SK-N-SH (cell line): Measurements from ENCODE around the gene CDK15. TPM values are rescaled to one million over a fixed set of nuclear protein-coding genes. Genes with fewer than 3 reads are reported as not detected.

Experiments
- CTCF ChIA-PET: fragments of 300-600, 350-600 bp; formaldehyde crosslinking; extraction: SDS; loops from one replicate; lab custom pipeline; 2021; lab: Yijun Ruan, JAX
- POLR2A ChIA-PET: fragments of 350-600 bp; sonication (Branson Sonifier 250); formaldehyde crosslinking; extraction: SDS; loops from one replicate; lab custom pipeline; 2020; ENCODE audit warnings: antibody characterized with exemption, inconsistent platforms; lab: Yijun Ruan, JAX
- DNase-seq: peaks from one replicate; pipeline ENCODE4 v3.0.0; 2012
- H2AFZ ChIP-seq: fragments of 200-600 bp; sonication (generic); 2 replicates; pipeline ENCODE4 v1.8.1; 2016; ENCODE audit warnings: antibody characterized with exemption, mild to moderate bottlenecking, low read depth
- H3F3A ChIP-seq: fragments of 200-600 bp; sonication (generic); replicated peaks from 2 replicates; pipeline ENCODE3; 2016; ENCODE audit warnings: antibody characterized with exemption, mild to moderate bottlenecking; ENCODE audit not compliant: insufficient read depth
- H3K27ac ChIP-seq, 2 experiments: fragments of 200-500 bp in 1 of 2; fragments of 200-600 bp in 1 of 2; sonication (Bioruptor generic) in 1 of 2; sonication (generic), shearing (Covaris generic) in 1 of 2; 2 replicates each; pipeline versions ENCODE4 v1.5.1 to v1.6.1; 2014 to 2016; ENCODE audit warnings: low read depth in 2 of 2, inconsistent platforms in 1 of 2, low read length in 1 of 2, mild to moderate bottlenecking in 1 of 2, mixed read lengths in 1 of 2
- H3K27me3 ChIP-seq: fragments of 200-600 bp; sonication (generic), shearing (Covaris generic); 2 replicates; pipeline ENCODE4 v1.6.1; 2016; ENCODE audit warnings: mixed run types; ENCODE audit not compliant: insufficient read depth
- H3K36me3 ChIP-seq, 2 experiments: fragments of 200-500 bp in 1 of 2; fragments of 200-600 bp in 1 of 2; sonication (Bioruptor generic) in 1 of 2; sonication (generic) in 1 of 2; replicated peaks in 1 of 2; 2 replicates each; pipeline versions ENCODE3 to v1.5.1; 2014 to 2016; ENCODE audit warnings: low read length in 1 of 2, mild to moderate bottlenecking in 1 of 2; ENCODE audit not compliant: insufficient read depth in 2 of 2, control insufficient read depth in 1 of 2
- H3K4me1 ChIP-seq, 2 experiments: fragments of 200-500 bp in 1 of 2; fragments of 200-600 bp in 1 of 2; sonication (Bioruptor generic) in 1 of 2; sonication (generic), shearing (Covaris generic) in 1 of 2; 2 replicates each; pipeline versions ENCODE4 v1.5.1 to v1.6.1; 2014 to 2016; ENCODE audit warnings: low read depth in 1 of 2, low read length in 1 of 2, mixed run types in 1 of 2; ENCODE audit not compliant: insufficient read depth in 2 of 2, control insufficient read depth in 1 of 2
- H3K4me2 ChIP-seq: fragments of 200-600 bp; sonication (generic), shearing (Covaris generic); 2 replicates; pipeline ENCODE4 v1.6.1; 2017; ENCODE audit warnings: mixed run types
- H3K4me3 ChIP-seq, 2 experiments: fragments of 200-500 bp in 1 of 2; fragments of 200-600 bp in 1 of 2; sonication (Bioruptor generic) in 1 of 2; sonication (generic), shearing (Covaris generic) in 1 of 2; 2 replicates each; pipeline versions ENCODE4 v1.5.1 to v1.8.1; 2014 to 2016; ENCODE audit warnings: low read depth in 2 of 2, inconsistent platforms in 1 of 2, low read length in 1 of 2, mild to moderate bottlenecking in 1 of 2, mixed read lengths in 1 of 2, moderate library complexity in 1 of 2
- H3K79me2 ChIP-seq: fragments of 200-600 bp; sonication (generic); 2 replicates; pipeline ENCODE4 v1.8.1; 2017; ENCODE audit warnings: mild to moderate bottlenecking; ENCODE audit not compliant: insufficient read depth
- H3K9ac ChIP-seq: fragments of 200-600 bp; sonication (generic); 2 replicates; pipeline ENCODE4 v1.6.1; 2017; ENCODE audit warnings: mixed run types
- H3K9me2 ChIP-seq: fragments of 200-600 bp; sonication (generic); 2 replicates; pipeline ENCODE4 v1.6.1; 2017; ENCODE audit warnings: mixed run types
- H3K9me3 ChIP-seq: fragments of 200-600 bp; sonication (generic); 2 replicates; pipeline ENCODE4 v1.6.1; 2017; ENCODE audit warnings: mixed run types, mild to moderate bottlenecking, moderate library complexity
- H4K20me1 ChIP-seq: fragments of 200-600 bp; sonication (generic); 2 replicates; pipeline ENCODE4 v1.6.1; 2017; ENCODE audit warnings: mild to moderate bottlenecking, mixed run types; ENCODE audit not compliant: insufficient read depth
- ELF1 ChIP-seq: IDR thresholded peaks from 2 replicates; pipeline ENCODE4 v1.4.0; 2012
- EP300 ChIP-seq, 2 experiments: IDR thresholded peaks; 2 replicates each; pipeline versions ENCODE4 v1.4.0 to v1.6.1; 2012; ENCODE audit warnings: borderline replicate concordance in 1 of 2, low read depth in 1 of 2, low read length in 1 of 2
- EZH2phosphoT487 ChIP-seq: fragments of 200-600 bp; sonication (generic); IDR thresholded peaks from 2 replicates; pipeline ENCODE4 v1.6.1; 2017; ENCODE audit warnings: low read depth, mixed run types, mild to moderate bottlenecking, antibody characterized with exemption, moderate library complexity, borderline replicate concordance
- GABPA ChIP-seq: IDR thresholded peaks from 2 replicates; pipeline ENCODE4 v1.4.0; 2012; ENCODE audit warnings: low read depth, mild to moderate bottlenecking
- IRF3 ChIP-seq: fragments of 150-350 bp; IDR thresholded peaks from 2 replicates; pipeline ENCODE4 v1.6.1; 2016; ENCODE audit warnings: mild to moderate bottlenecking, low read depth, low read length
- MEF2A ChIP-seq: IDR thresholded peaks from 2 replicates; pipeline ENCODE4 v1.4.0; 2012; ENCODE audit warnings: low read depth, borderline replicate concordance
- MXI1 ChIP-seq: IDR thresholded peaks from 2 replicates; pipeline ENCODE4 v1.6.1; 2012; ENCODE audit warnings: mild to moderate bottlenecking, low read depth, low read length, improper control_type of control experiment
- NFIC ChIP-seq: IDR thresholded peaks from 2 replicates; pipeline ENCODE4 v1.4.0; 2012; ENCODE audit warnings: borderline replicate concordance
- NRF1 ChIP-seq: IDR thresholded peaks from 2 replicates; pipeline ENCODE4 v1.6.1; 2012; ENCODE audit warnings: low read depth, mild to moderate bottlenecking, low read length
- PBX3 ChIP-seq: IDR thresholded peaks from 2 replicates; pipeline ENCODE4; 2012
- RAD21 ChIP-seq: IDR thresholded peaks from 2 replicates; pipeline ENCODE4 v1.6.1; 2012; ENCODE audit warnings: mild to moderate bottlenecking, low read length
- RXRA ChIP-seq: IDR thresholded peaks from 2 replicates; pipeline ENCODE4 v1.4.0; 2012; ENCODE audit warnings: low read depth, mild to moderate bottlenecking, borderline replicate concordance
- SIN3A ChIP-seq: IDR thresholded peaks from 2 replicates; pipeline ENCODE4 v1.6.1; 2012; ENCODE audit warnings: low read depth, mild to moderate bottlenecking, low read length, moderate library complexity, borderline replicate concordance
- TEAD4 ChIP-seq: IDR thresholded peaks from 2 replicates; pipeline ENCODE4 v1.4.0; 2012; ENCODE audit warnings: mild to moderate bottlenecking, borderline replicate concordance; ENCODE audit not compliant: insufficient read depth
- USF1 ChIP-seq: IDR thresholded peaks from 2 replicates; pipeline ENCODE4 v1.4.0; 2012; ENCODE audit warnings: low read depth, borderline replicate concordance
- USF2 ChIP-seq: fragments of 150-350 bp; IDR thresholded peaks from 2 replicates; pipeline ENCODE4 v1.6.1; 2017; ENCODE audit warnings: antibody characterized with exemption, low read length, low read depth, borderline replicate concordance
- WGBS: methylation state at CpG from one replicate; pipeline ENCODE4 v1.1.6; 2017; ENCODE audit warnings: low lambda C conversion rate; 5-methylcytosine and 5-hydroxymethylcytosine counted together
- polyA plus RNA-seq, 3 experiments: library from polyadenylated mRNA; depleted of rRNA; stranded (reverse); fragments of >200 nt; gene quantifications; 2 replicates each; pipeline ENCODE4 v1.2.3, GENCODE V29; 2012
- TF ChIP-seq, protein P1 (sequence below): fragments of 200-600 bp; sonication (generic); IDR thresholded peaks from 2 replicates; pipeline ENCODE4 v1.6.1; 2017; ENCODE audit warnings: antibody characterized with exemption, mild to moderate bottlenecking, moderate library complexity

CDK15 gene
- polyA plus RNA-seq, 1 of the 3 experiments (the other 2 are of a cell fraction) = 1.8 TPM

DNA sequence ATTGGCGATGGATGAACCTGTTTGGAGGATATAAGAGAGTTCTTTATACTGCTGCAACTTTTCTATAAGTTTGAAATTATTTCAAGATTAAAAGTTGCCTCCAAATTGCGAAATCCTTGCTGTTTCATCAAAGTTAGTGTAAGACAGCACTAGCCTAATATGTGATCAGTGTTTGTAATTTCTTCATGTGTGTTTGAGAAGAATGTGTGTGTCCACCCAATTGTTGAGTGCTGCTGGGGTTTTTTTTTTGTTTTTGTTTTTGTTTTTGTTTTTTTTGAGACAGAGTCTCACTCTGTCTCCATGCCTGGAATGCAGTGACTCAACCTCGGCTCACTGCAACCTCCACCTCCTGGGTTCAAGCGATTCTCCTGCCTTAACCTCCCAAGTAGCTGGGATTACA, 33.4 kb downstream of the CDK15 start:
- H3K9me2 ChIP-seq = no peaks in the 10 kb centered on the region
- no peak overlapping the region for H2AFZ ChIP-seq
- H3F3A ChIP-seq = no peaks in the 10 kb centered on the region
- H3K4me2 ChIP-seq = no peak overlapping the region
- CTCF ChIA-PET = interaction anchor here (1.2 kb wide), 1 partner anchor 21 kb away, joined by 4 read pairs; no protein-coding TSS in a partner anchor
- 76% methylated on average over 4 of the region's 4 CpGs for WGBS
- no peaks in the 10 kb centered on the region for H4K20me1 ChIP-seq
- DNase-seq = no peak
- TF ChIP-seq EP300 (IDR thresholded peaks at IDR 0.05; ENCODE audit: borderline replicate concordance in 1 of 2, low read depth in 1 of 2, low read length in 1 of 2) (no peak), ELF1 (no peak), SIN3A (no peak), NFIC (no peak), NRF1 (no peak), IRF3 (no peak), RAD21 (no peak), MEF2A (no peak), PBX3 (no peak), TEAD4 (no peak), RXRA (no peak), EZH2phosphoT487 (no peak), USF2 (no peak), USF1 (no peak), GABPA (no peak), MXI1 (no peak)
- TF ChIP-seq, protein P1, sequence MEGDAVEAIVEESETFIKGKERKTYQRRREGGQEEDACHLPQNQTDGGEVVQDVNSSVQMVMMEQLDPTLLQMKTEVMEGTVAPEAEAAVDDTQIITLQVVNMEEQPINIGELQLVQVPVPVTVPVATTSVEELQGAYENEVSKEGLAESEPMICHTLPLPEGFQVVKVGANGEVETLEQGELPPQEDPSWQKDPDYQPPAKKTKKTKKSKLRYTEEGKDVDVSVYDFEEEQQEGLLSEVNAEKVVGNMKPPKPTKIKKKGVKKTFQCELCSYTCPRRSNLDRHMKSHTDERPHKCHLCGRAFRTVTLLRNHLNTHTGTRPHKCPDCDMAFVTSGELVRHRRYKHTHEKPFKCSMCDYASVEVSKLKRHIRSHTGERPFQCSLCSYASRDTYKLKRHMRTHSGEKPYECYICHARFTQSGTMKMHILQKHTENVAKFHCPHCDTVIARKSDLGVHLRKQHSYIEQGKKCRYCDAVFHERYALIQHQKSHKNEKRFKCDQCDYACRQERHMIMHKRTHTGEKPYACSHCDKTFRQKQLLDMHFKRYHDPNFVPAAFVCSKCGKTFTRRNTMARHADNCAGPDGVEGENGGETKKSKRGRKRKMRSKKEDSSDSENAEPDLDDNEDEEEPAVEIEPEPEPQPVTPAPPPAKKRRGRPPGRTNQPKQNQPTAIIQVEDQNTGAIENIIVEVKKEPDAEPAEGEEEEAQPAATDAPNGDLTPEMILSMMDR = no peak
- H3K79me2 ChIP-seq = no peaks in the 10 kb centered on the region
- H3K27me3 ChIP-seq = no peaks in the 10 kb centered on the region
- peaks cover 0 to 3% of the 10 kb centered on the region in 2 experiments for H3K36me3 ChIP-seq
- no peak overlapping the region for H3K27ac ChIP-seq
- no peak overlapping the region for H3K4me3 ChIP-seq
- POLR2A ChIA-PET = no interaction called here
- H3K9me3 ChIP-seq = peaks cover 7% of the 10 kb centered on the region; the same call in 1 of the 2 replicates
- no peak overlapping the region for H3K9ac ChIP-seq
- no peaks in the 10 kb centered on the region for H3K4me1 ChIP-seq
